ENCODE results near the gene ADNP2.

- TF ChIP-seq EZH2 (IDR thresholded peaks at IDR 0.05): no peak
- no peak for TF ChIP-seq POLR2AphosphoS5 (IDR thresholded peaks at IDR 0.05; ENCODE audit: borderline replicate concordance, low read depth, low read length)
Measured at GRCh38 chr18:80161781-80162417, 52.8 kb downstream of the ADNP2 start.

Data from SK-N-MC (cell line).